ENCODE measurements around the gene ARHGAP15.

The ARHGAP15 gene

DNA sequence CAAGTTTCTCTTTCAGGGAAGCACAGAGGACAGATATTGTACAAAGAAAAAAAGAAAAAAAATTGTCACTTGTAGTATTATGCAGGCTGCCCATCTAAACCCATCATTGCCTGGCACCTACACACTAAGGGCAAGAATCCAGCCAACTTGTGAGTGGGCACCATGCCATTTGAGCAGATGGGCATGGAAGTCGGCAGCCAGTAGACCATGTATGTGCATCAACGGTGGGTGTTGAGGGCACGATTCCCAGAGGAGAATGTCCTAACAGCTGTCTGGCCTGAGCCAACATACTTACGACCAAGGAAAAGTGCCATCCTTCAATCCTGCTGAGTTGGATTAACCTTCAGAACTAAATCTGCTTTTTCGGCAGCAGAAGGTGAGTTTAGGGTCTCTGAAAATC lies 63.9 kb downstream of the ARHGAP15 start:
- Histone ChIP-seq H3K9ac (no peak overlapping the region), H3K4me3 (IDR thresholded peaks at IDR 0.05; ENCODE audit: insufficient read depth, low read depth, low read length) (no peak overlapping the region), H3K27ac (no peak overlapping the region), H3K36me3 (ENCODE audit: insufficient read depth) (no peaks in the 10 kb centered on the region), H2AFZ (ENCODE audit: low read depth) (no peak overlapping the region), H4K20me1 (ENCODE audit: insufficient read depth) (no peaks in the 10 kb centered on the region), H3K4me1 (ENCODE audit: low read depth, poor library complexity, severe bottlenecking) (no peaks in the 10 kb centered on the region), H3K4me2 (no peak overlapping the region), H3K79me2 (ENCODE audit: insufficient read depth, low read depth) (no peaks in the 10 kb centered on the region), H3K27me3 (ENCODE audit: insufficient read depth, low read depth) (no peaks in the 10 kb centered on the region)
- TF ChIP-seq, protein P1, sequence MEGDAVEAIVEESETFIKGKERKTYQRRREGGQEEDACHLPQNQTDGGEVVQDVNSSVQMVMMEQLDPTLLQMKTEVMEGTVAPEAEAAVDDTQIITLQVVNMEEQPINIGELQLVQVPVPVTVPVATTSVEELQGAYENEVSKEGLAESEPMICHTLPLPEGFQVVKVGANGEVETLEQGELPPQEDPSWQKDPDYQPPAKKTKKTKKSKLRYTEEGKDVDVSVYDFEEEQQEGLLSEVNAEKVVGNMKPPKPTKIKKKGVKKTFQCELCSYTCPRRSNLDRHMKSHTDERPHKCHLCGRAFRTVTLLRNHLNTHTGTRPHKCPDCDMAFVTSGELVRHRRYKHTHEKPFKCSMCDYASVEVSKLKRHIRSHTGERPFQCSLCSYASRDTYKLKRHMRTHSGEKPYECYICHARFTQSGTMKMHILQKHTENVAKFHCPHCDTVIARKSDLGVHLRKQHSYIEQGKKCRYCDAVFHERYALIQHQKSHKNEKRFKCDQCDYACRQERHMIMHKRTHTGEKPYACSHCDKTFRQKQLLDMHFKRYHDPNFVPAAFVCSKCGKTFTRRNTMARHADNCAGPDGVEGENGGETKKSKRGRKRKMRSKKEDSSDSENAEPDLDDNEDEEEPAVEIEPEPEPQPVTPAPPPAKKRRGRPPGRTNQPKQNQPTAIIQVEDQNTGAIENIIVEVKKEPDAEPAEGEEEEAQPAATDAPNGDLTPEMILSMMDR (conservative IDR thresholded peaks at IDR 0.05; ENCODE audit: low read depth, low read length) = no peak

DNA sequence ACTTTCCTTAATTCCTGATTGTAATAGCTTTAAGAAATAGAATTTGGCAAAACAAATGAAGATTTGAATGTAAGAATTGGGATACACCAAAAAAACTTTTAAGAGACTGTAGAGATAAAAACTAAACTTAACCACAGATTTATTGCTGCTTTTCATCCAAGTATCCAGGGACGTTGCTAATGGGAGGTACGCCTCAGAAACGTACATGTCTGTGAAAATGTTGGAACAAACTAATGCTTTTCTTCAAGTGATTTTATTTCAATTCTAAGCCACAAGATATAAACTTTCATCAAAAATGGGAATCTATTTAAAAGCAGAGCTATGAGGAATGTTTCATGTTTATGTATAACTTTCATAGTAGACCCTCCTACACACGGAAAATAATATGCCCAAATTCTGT lies 66.3 kb downstream of the ARHGAP15 start:
- H3K27ac ChIP-seq = no peak overlapping the region
- H3K4me1 ChIP-seq (ENCODE audit: low read depth, poor library complexity, severe bottlenecking) = no peaks in the 10 kb centered on the region
- H3K36me3 ChIP-seq (ENCODE audit: insufficient read depth) = no peaks in the 10 kb centered on the region
- no peak overlapping the region for H3K4me3 ChIP-seq (IDR thresholded peaks at IDR 0.05; ENCODE audit: insufficient read depth, low read depth, low read length)
- H4K20me1 ChIP-seq (ENCODE audit: insufficient read depth) = no peaks in the 10 kb centered on the region
- TF ChIP-seq, protein P1 (conservative IDR thresholded peaks at IDR 0.05; ENCODE audit: low read depth, low read length) = no peak
- no peaks in the 10 kb centered on the region for H3K79me2 ChIP-seq (ENCODE audit: insufficient read depth, low read depth)
- H3K4me2 ChIP-seq = no peak overlapping the region
- H3K27me3 ChIP-seq (ENCODE audit: insufficient read depth, low read depth) = no peaks in the 10 kb centered on the region
- no peak overlapping the region for H3K9ac ChIP-seq
- no peak overlapping the region for H2AFZ ChIP-seq (ENCODE audit: low read depth)

- Histone ChIP-seq H2AFZ (ENCODE audit: low read depth) (no peak overlapping the region), H3K4me3 (IDR thresholded peaks at IDR 0.05; ENCODE audit: insufficient read depth, low read depth, low read length) (no peak overlapping the region), H4K20me1 (ENCODE audit: insufficient read depth) (no peaks in the 10 kb centered on the region), H3K79me2 (ENCODE audit: insufficient read depth, low read depth) (no peaks in the 10 kb centered on the region), H3K9ac (no peak overlapping the region), H3K36me3 (ENCODE audit: insufficient read depth) (no peaks in the 10 kb centered on the region), H3K27ac (no peak overlapping the region), H3K4me2 (no peak overlapping the region), H3K4me1 (ENCODE audit: low read depth, poor library complexity, severe bottlenecking) (no peaks in the 10 kb centered on the region), H3K27me3 (ENCODE audit: insufficient read depth, low read depth) (no peaks in the 10 kb centered on the region)
- TF ChIP-seq, protein P1 (conservative IDR thresholded peaks at IDR 0.05; ENCODE audit: low read depth, low read length) = no peak
Measured at GRCh38 chr2:143204062-143204461, 74.8 kb downstream of the ARHGAP15 start.

GRCh38 chr2:143205106-143205764 lies 76.0 kb downstream of the ARHGAP15 start:
- no peak overlapping the region for H3K27ac ChIP-seq
- H3K4me3 ChIP-seq (IDR thresholded peaks at IDR 0.05; ENCODE audit: insufficient read depth, low read depth, low read length) = no peak overlapping the region
- H3K9ac ChIP-seq = no peak overlapping the region
- H3K79me2 ChIP-seq (ENCODE audit: insufficient read depth, low read depth) = no peaks in the 10 kb centered on the region
- no peaks in the 10 kb centered on the region for H3K36me3 ChIP-seq (ENCODE audit: insufficient read depth)
- H3K27me3 ChIP-seq (ENCODE audit: insufficient read depth, low read depth) = no peaks in the 10 kb centered on the region
- H4K20me1 ChIP-seq (ENCODE audit: insufficient read depth) = no peaks in the 10 kb centered on the region
- TF ChIP-seq, protein P1 (conservative IDR thresholded peaks at IDR 0.05; ENCODE audit: low read depth, low read length) = peak; percentile 25; the same call in 1 of the 2 replicates
- no peak overlapping the region for H3K4me2 ChIP-seq
- H3K4me1 ChIP-seq (ENCODE audit: low read depth, poor library complexity, severe bottlenecking) = no peaks in the 10 kb centered on the region
- no peak overlapping the region for H2AFZ ChIP-seq (ENCODE audit: low read depth)

Data from KMS-11 (cell line).